CD14-positive monocyte (primary cell): ENCODE results near the gene NEIL3. TPM values are rescaled to one million over a fixed set of nuclear protein-coding genes. Genes with fewer than 3 reads are reported as not detected.

ENCODE experiments used
- DNase-seq, 3 donors: peaks; one replicate each; pipeline ENCODE4 v3.0.0-alpha.2; 2011 to 2022
- H2AFZ ChIP-seq: 2 replicates; pipeline ENCODE4 v1.6.0; 2012; ENCODE audit warnings: mild to moderate bottlenecking, low read depth, low read length, inconsistent platforms; ENCODE audit not compliant: insufficient read depth, poor library complexity, severe bottlenecking
- H3K27ac ChIP-seq, 2 donors: 1 replicate in 1 of 2; 2 replicates in 1 of 2; pipeline ENCODE4 v1.5.1; 2012 to 2013; ENCODE audit warnings: low read length in 2 of 2, control low read depth in 1 of 2, inconsistent platforms in 1 of 2, low read depth in 1 of 2, mild to moderate bottlenecking in 1 of 2
- H3K27me3 ChIP-seq, 2 donors: one replicate each; pipeline versions ENCODE4 v1.6.0 to v1.6.1; 2011 to 2013; ENCODE audit warnings: low read length in 2 of 2; ENCODE audit not compliant: control insufficient read depth in 2 of 2, insufficient read depth in 2 of 2
- H3K36me3 ChIP-seq, 2 donors: replicated peaks in 1 of 2; 1 replicate in 1 of 2; 2 replicates in 1 of 2; pipeline versions ENCODE4 v1.5.1 to v1.6.1; 2012 to 2013; ENCODE audit warnings: low read length in 2 of 2, control low read depth in 1 of 2, inconsistent platforms in 1 of 2, mild to moderate bottlenecking in 1 of 2; ENCODE audit not compliant: insufficient read depth in 2 of 2, control insufficient read depth in 1 of 2
- H3K4me1 ChIP-seq, 2 donors: 1 replicate in 1 of 2; 2 replicates in 1 of 2; pipeline versions ENCODE4 v1.5.1 to v1.6.1; 2012 to 2013; ENCODE audit warnings: low read length in 2 of 2, control low read depth in 1 of 2, inconsistent platforms in 1 of 2, mild to moderate bottlenecking in 1 of 2, moderate library complexity in 1 of 2; ENCODE audit not compliant: insufficient read depth in 2 of 2, control insufficient read depth in 1 of 2
- H3K4me2 ChIP-seq: replicated peaks from 2 replicates; pipeline ENCODE3; 2012; ENCODE audit warnings: low read length, moderate library complexity, mild to moderate bottlenecking; ENCODE audit not compliant: poor library complexity, severe bottlenecking; ENCODE audit errors: extremely low read depth
- H3K4me3 ChIP-seq, 3 experiments: fragments of 200-600 bp in 1 of 3; sonication (generic) in 1 of 3; replicated peaks in 1 of 3; 1 replicate in 2 of 3; 2 replicates in 1 of 3; pipeline ENCODE4 v1.5.1; 2011 to 2013; ENCODE audit warnings: low read length in 3 of 3, mild to moderate bottlenecking in 3 of 3, control low read depth in 2 of 3, low read depth in 2 of 3, inconsistent platforms in 1 of 3, moderate library complexity in 1 of 3
- H3K79me2 ChIP-seq: 2 replicates; pipeline ENCODE4 v1.6.0; 2012; ENCODE audit warnings: mild to moderate bottlenecking, control low read depth, inconsistent platforms, low read length, moderate library complexity; ENCODE audit not compliant: insufficient read depth
- H3K9ac ChIP-seq: 2 replicates; pipeline ENCODE4 v1.6.0; 2017; ENCODE audit warnings: low read length, mild to moderate bottlenecking; ENCODE audit not compliant: insufficient read depth, poor library complexity, severe bottlenecking
- H3K9me3 ChIP-seq, 2 donors: replicated peaks in 1 of 2; 1 replicate in 1 of 2; 2 replicates in 1 of 2; pipeline versions ENCODE4 v1.5.1 to v1.6.1; 2012 to 2013; ENCODE audit warnings: low read length in 2 of 2, control low read depth in 1 of 2; ENCODE audit not compliant: control insufficient read depth in 1 of 2, insufficient read depth in 1 of 2
- H4K20me1 ChIP-seq: 2 replicates; pipeline ENCODE4 v1.6.0; 2012; ENCODE audit warnings: mild to moderate bottlenecking, low read length, control low read depth, moderate library complexity; ENCODE audit not compliant: insufficient read depth
- H3K27ac Mint-ChIP-seq, 7 donors: one replicate each; pipeline ENCODE4 v1.8.0; 2020; ENCODE audit warnings: mild to moderate bottlenecking in 7 of 7, mixed read lengths in 7 of 7, moderate library complexity in 6 of 7, inconsistent platforms in 2 of 7
- H3K27me3 Mint-ChIP-seq, 3 donors: one replicate each; pipeline ENCODE4 v1.8.0; 2021 to 2022; ENCODE audit warnings: low read depth in 3 of 3, mild to moderate bottlenecking in 3 of 3, mixed read lengths in 3 of 3, moderate library complexity in 3 of 3, inconsistent platforms in 1 of 3
- H3K36me3 Mint-ChIP-seq, 2 donors: one replicate each; pipeline ENCODE4 v1.8.0; 2020; ENCODE audit warnings: mixed read lengths in 2 of 2, inconsistent platforms in 1 of 2, mild to moderate bottlenecking in 1 of 2
- H3K4me1 Mint-ChIP-seq: one replicate; pipeline ENCODE4 v1.8.0; 2020; ENCODE audit warnings: mild to moderate bottlenecking, mixed read lengths
- H3K4me3 Mint-ChIP-seq, 2 donors: one replicate each; pipeline ENCODE4 v1.8.0; 2020; ENCODE audit warnings: mild to moderate bottlenecking in 2 of 2, mixed read lengths in 2 of 2, moderate library complexity in 1 of 2
- H3K9me3 Mint-ChIP-seq, 7 donors: one replicate each; pipeline ENCODE4 v1.8.0; 2020 to 2022; ENCODE audit warnings: mixed read lengths in 7 of 7, mild to moderate bottlenecking in 6 of 7, moderate library complexity in 6 of 7, inconsistent platforms in 2 of 7
- WGBS: methylation state at CpG from one replicate; pipeline ENCODE4 v1.1.5; 2013; ENCODE audit warnings: missing lambda C conversion rate; ENCODE audit not compliant: insufficient coverage; 5-methylcytosine and 5-hydroxymethylcytosine counted together
- intact Hi-C, 2 donors: fragments of 100-400 bp; cut with micrococcal nuclease; formaldehyde crosslinking; loops; one replicate each; pipeline versions ENCODE4 v1.15.0 to v1.15.1; 2023
- polyA plus RNA-seq, 3 donors: library from polyadenylated mRNA; depleted of rRNA in 1 of 3; unstranded in 2 of 3; stranded (reverse) in 1 of 3; fragments of 300-500 nt in 2 of 3; fragments of >200 nt in 1 of 3; fragmentation: Illumina TruSeq in 2 of 3; gene quantifications; 1 replicate in 2 of 3; 2 replicates in 1 of 3; pipeline ENCODE4 v1.2.3, GENCODE V29; 2012 to 2021
- TF ChIP-seq, protein P1 (sequence below): fragments of 200-600 bp; IDR thresholded peaks from one replicate; pipeline ENCODE4 v1.8.0; 2022; ENCODE audit warnings: antibody characterized with exemption, mild to moderate bottlenecking

The NEIL3 gene
- polyA plus RNA-seq, 3 donors, result 0.70 to 0.85 TPM; not detected in 1

DNA sequence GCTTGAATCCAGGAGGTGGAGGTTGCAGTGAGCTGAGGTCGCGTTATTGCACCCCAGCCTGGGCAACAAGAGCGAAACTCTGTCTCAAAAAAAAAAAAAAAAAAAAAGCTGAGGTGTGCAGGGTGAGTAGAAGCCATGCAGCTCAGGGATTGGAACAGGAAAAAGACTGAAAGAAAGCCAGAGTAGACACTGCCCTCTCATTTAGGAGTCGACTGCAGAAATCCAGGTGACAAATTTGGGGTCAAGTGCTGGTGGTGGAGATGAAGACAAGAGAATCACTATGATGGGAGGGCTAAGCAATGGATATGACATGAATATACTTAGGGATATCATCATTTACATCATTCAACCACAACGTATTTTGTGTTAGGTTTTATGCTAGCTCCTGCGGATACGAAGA, 1.9 kb downstream of the NEIL3 start:
- WGBS, result no CpG with 5 or more reads among the region's 7 CpGs
- H3K9me3 Mint-ChIP-seq, result peaks cover 0 to 2% (median 0%) of the 10 kb centered on the region in 7 donors
- no peaks in the 10 kb centered on the region for H3K27me3 ChIP-seq
- H2AFZ ChIP-seq, result no peak overlapping the region
- no peak overlapping the region for H3K27ac ChIP-seq
- intact Hi-C loops, result loop anchor here in 1 of 2 donors (10.0 kb wide), 1 partner anchor 133 kb away; the partner anchor contains the start of gene AGA
- no peak overlapping the region for H3K9ac ChIP-seq
- peaks cover 69% of the 10 kb centered on the region for H3K79me2 ChIP-seq
- no peaks in the 10 kb centered on the region for H3K36me3 ChIP-seq
- peaks cover 70% of the 10 kb centered on the region for H3K4me1 Mint-ChIP-seq
- H3K27me3 Mint-ChIP-seq, result peaks cover 0 to 1% (median 0%) of the 10 kb centered on the region in 3 donors
- no peaks in the 10 kb centered on the region for H4K20me1 ChIP-seq
- H3K27ac Mint-ChIP-seq, result peak overlapping the region in 3 of 7 donors; percentile 10 to 69 (median 38)
- TF ChIP-seq, protein P1, sequence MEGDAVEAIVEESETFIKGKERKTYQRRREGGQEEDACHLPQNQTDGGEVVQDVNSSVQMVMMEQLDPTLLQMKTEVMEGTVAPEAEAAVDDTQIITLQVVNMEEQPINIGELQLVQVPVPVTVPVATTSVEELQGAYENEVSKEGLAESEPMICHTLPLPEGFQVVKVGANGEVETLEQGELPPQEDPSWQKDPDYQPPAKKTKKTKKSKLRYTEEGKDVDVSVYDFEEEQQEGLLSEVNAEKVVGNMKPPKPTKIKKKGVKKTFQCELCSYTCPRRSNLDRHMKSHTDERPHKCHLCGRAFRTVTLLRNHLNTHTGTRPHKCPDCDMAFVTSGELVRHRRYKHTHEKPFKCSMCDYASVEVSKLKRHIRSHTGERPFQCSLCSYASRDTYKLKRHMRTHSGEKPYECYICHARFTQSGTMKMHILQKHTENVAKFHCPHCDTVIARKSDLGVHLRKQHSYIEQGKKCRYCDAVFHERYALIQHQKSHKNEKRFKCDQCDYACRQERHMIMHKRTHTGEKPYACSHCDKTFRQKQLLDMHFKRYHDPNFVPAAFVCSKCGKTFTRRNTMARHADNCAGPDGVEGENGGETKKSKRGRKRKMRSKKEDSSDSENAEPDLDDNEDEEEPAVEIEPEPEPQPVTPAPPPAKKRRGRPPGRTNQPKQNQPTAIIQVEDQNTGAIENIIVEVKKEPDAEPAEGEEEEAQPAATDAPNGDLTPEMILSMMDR, result no peak
- H3K4me2 ChIP-seq, result no peak overlapping the region
- H3K4me1 ChIP-seq, result peaks cover 43 to 72% of the 10 kb centered on the region in 2 donors
- DNase-seq, result no peak
- H3K9me3 ChIP-seq, result no peaks in the 10 kb centered on the region
- H3K4me3 ChIP-seq, result no peak overlapping the region
- H3K36me3 Mint-ChIP-seq, result no peaks in the 10 kb centered on the region
- no peak overlapping the region for H3K4me3 Mint-ChIP-seq

DNA sequence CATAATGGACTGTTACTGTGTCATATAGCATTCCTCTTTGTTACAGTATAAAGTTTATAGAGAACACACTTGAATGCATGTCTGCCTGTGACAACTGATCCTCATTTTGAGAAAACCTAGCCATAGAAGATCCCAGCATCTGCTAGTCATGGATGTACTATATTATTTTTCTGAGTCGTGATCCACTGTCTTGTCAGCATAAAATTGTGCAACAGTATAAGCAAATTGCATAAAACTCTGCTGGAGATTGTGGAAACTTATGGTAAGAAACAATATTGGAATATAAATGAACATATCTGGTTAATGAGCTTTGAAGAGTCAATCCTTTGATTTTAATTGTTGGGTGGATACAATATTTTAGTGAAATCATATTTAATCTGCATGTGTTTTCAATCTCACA, 3.6 kb downstream of the NEIL3 start:
- 0% methylated on average over 1 of the region's 1 CpG for WGBS
- Mint-ChIP-seq H3K4me3 (peak overlapping the region in 1 of 2 donors; percentile 42), H3K4me1 (peaks cover 66% of the 10 kb centered on the region), H3K27ac (peak overlapping the region in 2 of 7 donors; percentile 8 to 73), H3K27me3 (no peaks in the 10 kb centered on the region), H3K9me3 (peaks cover 0 to 2% (median 0%) of the 10 kb centered on the region in 7 donors), H3K36me3 (peaks cover 0 to 1% of the 10 kb centered on the region in 2 donors)
- Histone ChIP-seq H3K4me3 (no peak overlapping the region), H3K36me3 (no peaks in the 10 kb centered on the region), H3K9me3 (no peaks in the 10 kb centered on the region), H3K27ac (peak overlapping the region in 1 of 2 donors; percentile 79), H4K20me1 (no peaks in the 10 kb centered on the region), H2AFZ (peak overlapping the region; percentile 11), H3K4me2 (peak overlapping the region; percentile 16), H3K9ac (no peak overlapping the region), H3K79me2 (peaks cover 86% of the 10 kb centered on the region), H3K27me3 (no peaks in the 10 kb centered on the region), H3K4me1 (peaks cover 33 to 63% of the 10 kb centered on the region in 2 donors)
- DNase-seq, result peak in 2 of 3 donors; percentile 29 to 36
- intact Hi-C loops, result loop anchor here in 1 of 2 donors (10.0 kb wide), 1 partner anchor 132 kb away; the partner anchor contains the start of gene AGA
- TF ChIP-seq, protein P1, result no peak
